ENCODE data around the gene KCNC1. TPM values are rescaled to one million over a fixed set of nuclear protein-coding genes. Genes with fewer than 3 reads are reported as not detected.

KCNC1 gene
- total and polyA plus RNA-seq, 2 of the 4 experiments (the other 2 are of a cell fraction) = 0.03 TPM; not detected in 1

GRCh38 chr11:17694494-17695110 lies 40.0 kb upstream of the KCNC1 start:
- POLR2A ChIA-PET (ENCODE audit: unreplicated experiment) = no interaction called here
- no peak overlapping the region for H3K4me3 ChIP-seq (ENCODE audit: insufficient read depth, low read depth, low read length)
- H2BK15ac ChIP-seq (ENCODE audit: low read depth, low read length) = no peak overlapping the region
- intact Hi-C loops (cut with micrococcal nuclease) = loop anchor here (10.0 kb wide), 1 partner anchor 1130 kb away; no protein-coding TSS in a partner anchor
- no peak overlapping the region for H3K23ac ChIP-seq (ENCODE audit: low read depth, low read length)
- dilution Hi-C loops (cut with HindIII; ENCODE audit: low sequenced_read_pairs, unreplicated experiment) = no loop called here
- no peak overlapping the region for H2AFZ ChIP-seq (replicated peaks; ENCODE audit: low read length, poor library complexity)
- no peak overlapping the region for H3K9ac ChIP-seq (ENCODE audit: low read depth, low read length)
- H3K9me1 ChIP-seq (ENCODE audit: insufficient read depth, low read length) = no peaks in the 10 kb centered on the region
- no peaks in the 10 kb centered on the region for H3K4me1 ChIP-seq (ENCODE audit: control insufficient read depth, insufficient read depth, low read length)
- no TSS peak for BruUV-seq (replicated peaks)
- H2AK5ac ChIP-seq (ENCODE audit: low read depth, low read length) = no peak overlapping the region
- 88% methylated on average over 3 of the region's 10 CpGs; no CpG with 5 or more reads in 1 of the 2 experiments for WGBS, 2 experiments (ENCODE audit: extremely low coverage in 2 of 2, insufficient read length in 1 of 2)
- no peak overlapping the region for H2BK120ac ChIP-seq (ENCODE audit: low read depth, low read length)
- H2AK9ac ChIP-seq (replicated peaks; ENCODE audit: low read depth, low read length, poor library complexity) = no peak overlapping the region
- H4K91ac ChIP-seq (ENCODE audit: insufficient read depth, low read depth, low read length) = no peak overlapping the region
- no peak overlapping the region for H4K8ac ChIP-seq (ENCODE audit: low read depth in 2 of 2, low read length in 2 of 2)
- peaks cover 44% of the 10 kb centered on the region for H3K27me3 ChIP-seq (ENCODE audit: control insufficient read depth, insufficient read depth, low read length)
- H3K4me2 ChIP-seq (ENCODE audit: low read depth, low read length) = no peak overlapping the region
- H3K18ac ChIP-seq (ENCODE audit: low read depth, low read length) = no peak overlapping the region
- no peaks in the 10 kb centered on the region for H3K9me3 ChIP-seq (ENCODE audit: control insufficient read depth, insufficient read depth, low read length)
- H2BK20ac ChIP-seq (ENCODE audit: low read depth, low read length) = no peak overlapping the region
- H3K36me3 ChIP-seq (ENCODE audit: control insufficient read depth, insufficient read depth, low read length) = no peaks in the 10 kb centered on the region
- H4K5ac ChIP-seq (ENCODE audit: low read depth, low read length) = no peak overlapping the region
- DNase-seq (no peak), ATAC-seq (ENCODE audit: low read depth) (no peak)
- no peak overlapping the region for H3K56ac ChIP-seq (ENCODE audit: extremely low read depth, insufficient read depth, low read length)
- in situ Hi-C loops (cut with MboI; ENCODE audit: low sequenced_read_pairs) = no loop called here
- H3K4ac ChIP-seq (ENCODE audit: low read depth, low read length) = no peak overlapping the region
- no peak overlapping the region for H3K14ac ChIP-seq (replicated peaks; ENCODE audit: low read depth, low read length)
- no peak for TF ChIP-seq CEBPB (IDR thresholded peaks at IDR 0.05; ENCODE audit: low read depth, low read length)
- no peak for TF ChIP-seq SMC3 (IDR thresholded peaks at IDR 0.05; ENCODE audit: low read depth, low read length)
- no peak for TF ChIP-seq BHLHE40 (IDR thresholded peaks at IDR 0.05; ENCODE audit: low read depth, low read length)
- TF ChIP-seq CHD1 (IDR thresholded peaks at IDR 0.05; ENCODE audit: low read depth, low read length) = no peak
- TF ChIP-seq FOS (IDR thresholded peaks at IDR 0.05; ENCODE audit: low read depth, low read length) = no peak
- no peak for TF ChIP-seq NFE2L2 (IDR thresholded peaks at IDR 0.05; ENCODE audit: low read depth, low read length)
- TF ChIP-seq POLR2A (IDR thresholded peaks at IDR 0.05; ENCODE audit: low read depth, low read length) = no peak
- TF ChIP-seq RFX5 (IDR thresholded peaks at IDR 0.05; ENCODE audit: low read depth, low read length) = no peak
- no peak for TF ChIP-seq USF2 (IDR thresholded peaks at IDR 0.05; ENCODE audit: low read depth, low read length)
- TF ChIP-seq RAD21 (IDR thresholded peaks at IDR 0.05; ENCODE audit: low read length) = no peak
- no peak for TF ChIP-seq MAZ (IDR thresholded peaks at IDR 0.05; ENCODE audit: borderline replicate concordance, low read depth, low read length)
- TF ChIP-seq MAFK (IDR thresholded peaks at IDR 0.05; ENCODE audit: low read depth, low read length) = no peak
- no peak for TF ChIP-seq MXI1 (IDR thresholded peaks at IDR 0.05; ENCODE audit: borderline replicate concordance, low read depth, low read length)
- no peak for TF ChIP-seq RCOR1 (IDR thresholded peaks at IDR 0.05; ENCODE audit: insufficient replicate concordance, low read length)
- TF ChIP-seq, protein P1, sequence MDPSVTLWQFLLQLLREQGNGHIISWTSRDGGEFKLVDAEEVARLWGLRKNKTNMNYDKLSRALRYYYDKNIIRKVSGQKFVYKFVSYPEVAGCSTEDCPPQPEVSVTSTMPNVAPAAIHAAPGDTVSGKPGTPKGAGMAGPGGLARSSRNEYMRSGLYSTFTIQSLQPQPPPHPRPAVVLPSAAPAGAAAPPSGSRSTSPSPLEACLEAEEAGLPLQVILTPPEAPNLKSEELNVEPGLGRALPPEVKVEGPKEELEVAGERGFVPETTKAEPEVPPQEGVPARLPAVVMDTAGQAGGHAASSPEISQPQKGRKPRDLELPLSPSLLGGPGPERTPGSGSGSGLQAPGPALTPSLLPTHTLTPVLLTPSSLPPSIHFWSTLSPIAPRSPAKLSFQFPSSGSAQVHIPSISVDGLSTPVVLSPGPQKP (IDR thresholded peaks at IDR 0.05; ENCODE audit: borderline replicate concordance, low read depth, low read length) = no peak
- TF ChIP-seq CTCF (conservative IDR thresholded peaks at IDR 0.05; ENCODE audit: low read depth, low read length) = no peak
- CTCF ChIA-PET = no interaction called here
- no peak overlapping the region for H3K27ac ChIP-seq (ENCODE audit: insufficient read depth, low read length)
- no peaks in the 10 kb centered on the region for H4K20me1 ChIP-seq (ENCODE audit: insufficient read depth, low read length)
- no peaks in the 10 kb centered on the region for H3K79me1 ChIP-seq (ENCODE audit: low read depth in 1 of 2, low read length in 2 of 2)
- H2BK5ac ChIP-seq (ENCODE audit: low read depth, low read length, poor library complexity, severe bottlenecking) = no peak overlapping the region
